NCI-H2107 (cell line): Measurements from ENCODE around the gene TVP23A.
"Not testable (repeated sequence)": the region's sequence is repeated elsewhere in the genome, so short reads cannot be mapped to it uniquely, and the experiment has no call there.

Experiments
- DNase-seq: peaks from one replicate; lab custom pipeline; 2025; lab: John Stamatoyannopoulos, UW

TVP23A gene

DNA sequence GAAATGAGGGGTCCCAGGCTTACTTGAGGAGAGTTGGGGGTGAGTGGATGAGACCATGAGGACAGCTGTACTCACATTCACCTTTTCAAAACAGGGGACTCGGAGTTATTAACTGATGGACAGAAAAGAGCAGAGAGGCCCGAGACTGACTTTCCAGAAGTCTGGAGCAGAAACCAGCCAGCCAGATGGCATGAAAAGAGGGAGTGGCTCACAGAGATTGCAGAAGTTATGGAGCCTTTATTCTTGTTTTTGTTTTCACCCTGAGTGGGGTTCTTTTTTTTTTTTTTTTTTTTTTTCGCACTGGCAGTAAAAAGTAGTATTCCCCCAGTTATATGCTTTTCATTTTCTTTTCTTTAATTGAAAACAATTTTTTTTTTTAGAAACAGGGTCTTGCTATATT, 18.9 kb downstream of the TVP23A start:
- no peak for DNase-seq

DNA sequence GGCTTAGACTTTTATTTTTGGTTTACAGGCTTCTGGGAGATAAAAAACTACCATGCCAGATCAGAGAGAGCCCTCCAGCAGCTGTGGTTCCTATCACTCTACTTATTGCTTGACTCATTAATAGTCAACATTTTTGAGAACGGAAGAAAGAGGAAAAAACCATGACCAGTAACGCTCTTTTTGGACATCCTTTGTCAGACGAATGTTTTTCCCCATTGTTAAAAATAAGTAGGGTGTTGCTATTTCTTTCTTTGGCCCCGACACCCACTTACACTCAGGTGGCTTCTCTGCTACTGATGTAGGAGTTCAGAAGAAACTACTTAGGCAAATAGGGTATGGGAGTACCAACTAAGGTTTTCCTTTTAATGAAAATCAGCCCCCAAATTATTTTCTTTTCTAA, 27.5 kb downstream of the TVP23A start:
- DNase-seq, result no peak

DNA sequence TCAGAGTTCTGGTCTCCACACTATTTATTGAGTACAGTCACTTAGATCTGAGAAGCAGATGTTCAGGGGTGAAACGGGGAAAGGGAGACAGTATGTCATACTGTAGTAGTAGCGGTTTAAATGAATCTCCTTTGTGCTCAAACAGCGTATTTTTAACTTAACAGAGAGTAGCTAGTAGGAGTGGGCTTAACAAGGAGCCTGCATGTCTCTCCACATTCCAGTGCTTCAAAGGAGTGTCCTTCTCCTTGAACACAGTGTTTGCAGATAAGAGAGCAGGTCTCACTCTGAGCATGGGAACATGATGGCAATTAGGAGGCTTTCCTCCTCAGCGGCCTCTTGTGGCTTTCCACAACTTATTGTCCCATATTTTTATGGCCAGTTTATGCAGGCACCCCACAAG, 30.0 kb downstream of the TVP23A start:
- DNase-seq, result not testable (repeated sequence)

DNA sequence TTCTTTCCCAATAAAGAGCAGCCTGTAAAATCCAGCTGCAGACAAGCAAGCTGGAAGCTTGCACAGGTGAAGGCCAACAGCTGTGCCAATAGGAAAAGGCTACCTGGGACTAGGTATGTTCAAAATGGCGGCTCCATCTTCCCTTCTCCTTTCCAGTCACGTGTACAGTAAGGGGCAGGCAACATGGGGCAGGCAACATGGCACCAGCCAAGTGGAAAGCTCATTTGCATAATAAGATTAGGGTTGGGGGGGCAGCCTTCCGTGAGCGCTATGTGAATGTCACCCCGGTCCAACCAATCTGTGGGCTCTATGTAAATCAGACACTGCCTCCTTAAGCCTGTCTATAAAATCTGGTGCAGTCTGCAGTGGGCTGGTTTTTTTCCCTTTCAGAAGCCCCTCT, 31.3 kb downstream of the TVP23A start:
- DNase-seq, result no peak

DNA sequence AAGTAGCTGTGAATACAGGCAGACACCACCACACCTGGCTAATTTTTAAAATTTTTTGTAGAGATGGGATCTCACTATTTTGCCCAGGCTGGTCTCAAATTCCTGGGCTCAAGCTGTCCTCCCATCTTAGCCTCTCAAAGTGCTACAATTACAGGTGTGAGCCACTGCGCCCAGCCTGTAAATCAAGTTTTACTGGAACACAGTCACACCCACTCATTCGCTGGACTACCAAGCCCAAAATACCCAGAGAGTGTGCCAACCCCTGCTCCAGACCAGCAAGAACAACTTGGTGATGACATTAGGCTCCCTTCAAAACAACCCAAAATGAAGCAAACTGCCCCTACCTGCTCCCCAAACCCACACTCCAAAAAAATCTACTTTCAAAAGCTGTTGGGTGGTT, 36.0 kb downstream of the TVP23A start:
- no peak for DNase-seq

DNA sequence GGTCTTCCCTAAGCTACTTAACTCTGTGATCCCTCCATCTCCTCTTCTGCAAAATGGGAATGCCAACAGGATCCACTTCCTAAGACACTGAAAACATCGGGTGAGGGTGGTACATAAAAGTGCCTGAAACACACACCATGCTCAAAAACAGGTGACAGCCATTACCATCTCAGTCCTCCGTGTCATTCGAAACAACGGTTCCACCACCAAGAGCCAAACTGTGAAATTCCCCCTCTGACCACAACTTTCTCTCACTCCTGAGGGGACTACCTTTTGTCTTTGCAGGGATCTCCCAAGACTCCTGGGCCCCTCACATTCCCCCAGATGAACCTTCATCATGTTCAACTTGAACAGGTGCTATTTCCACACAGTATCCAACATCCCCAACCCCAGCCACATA, 38.0 kb downstream of the TVP23A start:
- no peak for DNase-seq

DNA sequence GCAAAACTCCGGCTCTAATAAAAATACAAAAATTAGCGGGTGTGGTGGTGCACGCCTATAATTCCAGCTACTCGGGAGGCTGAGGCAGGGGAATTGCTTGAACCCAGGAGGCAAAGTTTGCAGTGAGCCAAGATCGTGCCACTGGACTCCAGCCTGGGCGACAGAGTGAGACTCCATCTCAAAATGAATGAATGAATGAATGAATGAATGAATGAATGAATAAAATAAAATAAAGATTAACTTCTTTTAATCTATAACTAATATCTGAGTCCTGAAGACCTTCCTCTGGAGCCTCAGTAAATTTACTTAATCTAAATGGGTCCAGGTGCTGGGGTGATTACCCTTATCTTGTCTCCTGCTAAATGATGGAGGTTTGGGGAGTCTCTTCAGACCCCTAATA, 38.7 kb downstream of the TVP23A start:
- not testable (repeated sequence) for DNase-seq

DNA sequence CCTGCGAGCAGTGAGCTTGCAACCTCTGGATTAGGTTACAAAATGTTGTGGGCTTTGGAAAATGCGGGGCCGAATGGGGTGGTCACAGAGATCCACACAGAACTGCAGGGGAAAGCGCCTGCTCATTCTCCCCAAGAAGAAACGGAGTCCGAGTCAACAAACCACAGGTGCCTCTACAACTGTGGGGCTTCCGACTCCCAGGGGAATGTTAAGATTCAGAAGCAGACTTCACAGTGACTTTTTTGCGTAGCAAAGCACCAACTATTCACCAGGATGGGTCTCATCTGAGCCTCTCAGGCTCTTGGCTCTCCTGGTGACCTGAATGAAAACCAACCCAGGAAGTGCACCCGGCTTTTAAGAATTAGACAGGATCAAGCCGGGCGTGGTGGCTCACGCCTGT, 41.2 kb downstream of the TVP23A start:
- no peak for DNase-seq

DNA sequence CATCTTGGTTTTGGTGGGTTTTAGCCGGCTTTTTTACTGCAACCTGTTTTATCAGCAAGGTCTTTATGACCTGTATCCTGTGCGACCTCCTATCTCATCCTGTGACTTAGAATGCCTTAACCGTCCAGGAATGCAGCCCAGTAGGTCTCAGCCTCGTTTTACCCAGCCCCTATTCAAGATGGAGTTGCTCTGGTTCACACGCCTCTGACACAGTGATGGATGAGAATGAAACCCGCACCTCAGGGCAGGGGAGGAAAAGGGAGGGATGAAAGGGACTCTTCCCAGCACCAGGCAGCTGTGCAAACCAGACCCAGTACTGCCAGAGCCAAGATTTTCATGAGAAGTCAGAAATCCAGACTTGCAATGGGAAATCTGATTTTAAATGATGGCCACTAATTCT, 41.7 kb downstream of the TVP23A start:
- DNase-seq, result not testable (repeated sequence)

DNA sequence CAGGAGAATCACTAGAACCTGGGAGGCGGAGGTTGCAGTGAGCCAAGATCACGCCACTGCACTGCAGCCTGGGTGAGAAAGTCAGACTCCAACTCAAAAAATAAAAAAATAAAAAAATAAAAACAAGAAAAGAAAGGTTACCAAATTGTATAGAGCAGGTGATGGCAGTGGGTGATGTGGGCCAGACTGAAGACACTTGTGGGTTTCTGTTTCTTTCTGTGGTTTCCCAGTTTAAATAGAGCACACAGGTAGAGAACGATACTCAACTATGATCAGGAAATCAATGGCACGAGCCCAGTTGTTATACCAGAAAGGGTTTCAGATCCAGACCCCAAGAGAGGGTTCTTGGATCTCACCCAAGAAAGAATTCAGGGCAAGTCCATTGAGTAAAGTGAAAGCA, 42.3 kb downstream of the TVP23A start:
- no peak for DNase-seq

DNA sequence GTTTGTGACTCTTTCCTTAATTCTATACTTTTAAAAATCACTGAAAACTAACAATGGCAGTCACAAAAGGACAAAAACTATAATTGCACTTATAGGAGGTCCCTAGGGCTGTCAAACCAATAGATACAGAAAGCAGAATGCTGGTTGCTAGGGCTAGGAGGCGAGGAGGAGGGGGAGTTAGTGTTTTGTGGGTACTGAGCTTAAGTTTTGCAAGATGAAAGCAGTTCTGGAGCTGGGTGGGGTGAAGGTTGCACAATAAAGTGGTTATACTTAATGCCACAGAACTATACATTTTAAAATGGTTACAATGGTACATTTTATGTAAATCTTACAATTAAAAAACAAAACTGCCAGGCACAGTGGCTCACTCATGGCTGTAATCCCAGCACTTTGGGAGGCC, 47.7 kb downstream of the TVP23A start:
- no peak for DNase-seq

DNA sequence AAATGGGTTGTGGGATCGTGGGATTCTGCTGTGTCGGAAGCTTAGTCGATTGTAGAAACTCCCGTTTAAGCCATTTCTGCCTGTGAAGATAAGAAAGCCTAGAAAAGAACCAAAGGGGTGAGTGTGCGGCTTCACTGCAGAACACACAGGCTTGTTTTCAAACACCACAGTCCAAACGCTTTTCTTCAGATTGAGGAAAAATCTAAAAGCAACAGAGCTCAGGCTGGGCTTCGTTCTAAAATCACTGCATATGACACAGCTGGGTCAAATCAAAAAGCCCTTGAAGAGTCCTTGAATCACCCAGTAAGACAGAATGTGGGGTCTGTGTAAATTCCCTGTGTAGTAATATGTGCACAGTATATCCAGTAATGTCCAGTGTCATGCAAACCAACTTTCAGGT, 49.2 kb downstream of the TVP23A start:
- DNase-seq, result no peak

DNA sequence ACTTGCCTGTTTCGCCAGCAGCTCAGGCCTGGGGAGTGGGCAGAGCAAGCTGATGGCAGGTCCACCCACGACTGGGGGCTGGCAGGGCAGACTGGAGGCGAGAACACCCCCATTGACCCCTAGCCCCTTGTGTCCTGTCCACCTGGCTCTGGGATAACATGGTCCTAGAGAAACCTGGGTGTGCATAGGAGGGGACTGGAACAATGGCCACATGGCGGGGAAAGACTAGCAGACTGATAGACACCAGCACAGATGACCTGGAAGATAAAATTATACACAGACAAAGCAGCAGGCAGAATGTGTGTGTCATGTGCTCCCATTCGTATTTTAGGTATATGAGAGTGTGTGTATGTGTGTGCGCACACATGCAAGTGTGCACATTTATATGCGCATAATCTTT, 51.5 kb downstream of the TVP23A start:
- DNase-seq, result no peak

DNA sequence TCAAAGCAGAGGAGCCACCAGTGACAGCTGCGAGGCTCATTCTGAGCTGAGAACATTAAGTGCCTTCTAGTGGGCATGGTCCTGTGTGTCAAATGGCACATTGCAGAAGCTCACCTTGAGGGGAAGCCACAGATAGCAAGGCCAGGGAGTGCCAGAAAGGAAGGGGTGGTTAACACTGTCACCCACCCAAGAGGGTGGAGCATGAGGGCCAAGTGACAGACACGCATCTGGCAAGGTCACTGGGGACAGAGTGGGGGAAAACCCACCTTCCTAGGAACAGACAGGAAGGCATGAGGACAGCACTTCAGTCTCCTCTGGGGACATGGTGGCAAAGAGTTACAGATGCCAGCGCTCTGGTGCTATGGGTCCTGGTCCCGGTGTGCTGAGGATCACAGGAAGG, 52.8 kb downstream of the TVP23A start:
- no peak for DNase-seq

DNA sequence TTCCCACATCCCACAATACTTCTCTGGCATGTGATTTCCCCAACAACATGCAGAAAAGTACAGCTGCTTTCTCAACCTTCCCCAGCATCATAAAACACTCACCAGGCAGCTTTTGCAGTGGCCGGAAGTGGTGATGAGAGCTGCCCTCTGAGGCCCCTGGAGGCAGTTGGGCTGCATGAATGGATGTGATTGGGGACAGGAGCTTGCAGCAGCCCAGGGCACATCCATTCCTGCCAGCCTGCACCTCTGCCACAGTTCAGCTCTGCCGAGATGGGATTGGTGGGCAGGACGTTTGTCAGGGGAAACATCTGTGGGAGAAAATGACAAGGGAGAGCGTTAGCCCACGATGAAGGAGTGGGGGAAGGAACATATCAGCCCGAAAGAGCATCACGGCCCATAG, 55.1 kb downstream of the TVP23A start:
- no peak for DNase-seq

DNA sequence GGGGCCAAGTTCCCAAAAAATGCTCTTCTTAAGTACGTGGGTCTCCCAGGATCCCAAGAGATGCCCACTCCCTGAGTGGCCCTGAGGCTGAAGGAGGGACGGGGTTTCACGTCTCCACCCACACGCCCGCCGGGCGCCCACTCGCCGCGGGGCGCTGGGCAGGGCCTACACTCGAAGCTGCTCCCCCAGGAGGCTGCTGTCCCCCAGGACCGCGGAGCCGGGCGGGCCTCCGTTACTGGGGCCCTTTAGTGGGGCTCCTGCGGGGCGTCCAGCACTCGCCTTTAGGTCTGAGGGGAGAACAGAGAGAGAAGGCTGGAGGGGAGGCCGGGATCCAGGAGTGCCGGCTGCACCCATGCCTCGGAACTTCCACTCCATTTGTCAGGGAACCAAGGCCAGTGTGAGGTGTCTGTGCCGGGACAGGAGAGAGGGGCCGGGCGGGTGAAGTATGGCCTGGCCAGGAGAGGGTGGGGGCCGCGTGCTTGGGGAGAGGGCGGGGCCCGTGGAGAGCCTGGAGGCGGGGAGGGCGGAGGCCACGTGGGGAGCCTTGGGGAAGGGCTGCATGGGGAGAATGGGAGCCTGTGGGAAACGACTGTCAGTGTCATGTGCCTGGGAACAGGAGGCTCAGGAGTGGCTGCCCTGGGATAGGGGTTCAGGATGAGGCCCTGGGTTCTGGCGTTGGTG, 56.1 kb downstream of the TVP23A start:
- DNase-seq, result no peak

DNA sequence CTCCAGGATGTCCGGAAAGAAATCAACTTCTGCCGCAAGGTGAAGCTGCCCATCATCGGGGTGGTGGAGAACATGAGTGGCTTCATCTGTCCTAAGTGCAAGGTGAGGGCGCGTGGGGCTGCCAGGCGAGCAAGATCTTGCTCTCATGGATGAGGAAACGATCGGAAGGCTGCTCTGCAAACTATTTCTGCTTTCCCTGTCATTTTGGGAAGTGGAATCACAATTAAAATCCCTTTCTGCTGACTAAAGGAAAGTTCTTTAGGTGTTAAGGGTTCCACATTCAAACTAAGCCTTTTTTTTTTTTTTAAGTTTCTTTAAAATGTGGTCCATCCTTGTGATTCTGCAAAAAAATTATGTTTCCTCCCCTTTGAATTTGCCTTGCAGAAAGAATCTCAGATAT, 57.2 kb downstream of the TVP23A start:
- DNase-seq, result no peak

DNA sequence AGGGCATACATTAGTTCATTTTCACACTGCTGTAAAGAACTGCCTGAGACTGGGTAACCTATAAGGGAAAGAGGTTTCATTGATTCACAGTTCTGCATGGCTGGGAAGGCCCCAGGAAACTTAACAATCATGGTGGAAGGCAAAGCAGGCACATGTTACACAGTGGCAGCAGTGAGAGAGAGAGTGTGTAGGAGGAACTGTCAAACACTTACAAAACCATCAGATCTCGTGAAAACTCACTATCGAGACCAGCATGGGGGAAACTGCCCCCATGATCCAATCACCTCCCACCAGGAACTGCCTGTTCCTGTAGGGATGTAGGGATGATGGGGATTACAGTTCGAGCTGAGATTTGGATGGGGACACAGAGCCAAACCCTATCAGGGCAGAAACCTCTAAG, 57.7 kb downstream of the TVP23A start:
- DNase-seq, result no peak

DNA sequence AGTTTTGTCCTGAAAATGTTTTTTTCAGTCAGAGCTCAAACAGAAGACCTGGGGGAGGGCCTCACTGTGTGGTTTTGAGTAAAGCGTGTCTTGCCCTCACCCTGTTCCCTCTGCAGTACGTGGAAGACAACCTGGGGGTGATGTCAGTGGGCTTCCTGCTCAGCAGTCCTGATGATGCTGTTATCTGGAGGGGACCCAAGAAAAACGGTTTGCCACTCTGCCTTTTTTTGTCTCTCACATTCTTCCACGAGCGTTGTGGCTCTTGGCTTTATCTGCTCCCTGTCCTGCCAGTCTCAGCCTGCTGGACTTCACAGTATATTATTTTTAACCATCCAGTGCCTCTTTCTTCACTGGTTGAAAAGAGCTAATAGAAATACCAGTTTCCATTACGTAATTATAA, 62.0 kb downstream of the TVP23A start:
- no peak for DNase-seq

DNA sequence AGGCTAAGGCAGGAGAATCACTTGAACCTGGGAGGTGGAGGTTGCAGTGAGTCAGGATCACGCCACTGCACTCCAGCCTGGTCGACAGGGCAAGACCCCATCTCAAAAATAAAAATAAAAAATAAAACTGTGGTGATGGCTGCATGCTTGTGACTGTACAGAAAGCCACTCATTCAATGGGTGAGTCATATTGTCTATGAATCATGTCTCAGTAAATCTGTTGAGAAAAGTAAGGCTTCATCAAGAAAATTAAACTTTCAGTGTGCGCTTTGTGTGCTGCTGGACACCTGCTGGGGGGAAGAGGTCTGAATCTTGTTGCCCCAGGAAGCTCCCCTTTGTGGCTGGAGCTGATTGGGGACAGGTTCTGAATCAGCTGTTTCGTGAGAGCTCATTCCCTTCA, 63.7 kb downstream of the TVP23A start:
- DNase-seq, result no peak

DNA sequence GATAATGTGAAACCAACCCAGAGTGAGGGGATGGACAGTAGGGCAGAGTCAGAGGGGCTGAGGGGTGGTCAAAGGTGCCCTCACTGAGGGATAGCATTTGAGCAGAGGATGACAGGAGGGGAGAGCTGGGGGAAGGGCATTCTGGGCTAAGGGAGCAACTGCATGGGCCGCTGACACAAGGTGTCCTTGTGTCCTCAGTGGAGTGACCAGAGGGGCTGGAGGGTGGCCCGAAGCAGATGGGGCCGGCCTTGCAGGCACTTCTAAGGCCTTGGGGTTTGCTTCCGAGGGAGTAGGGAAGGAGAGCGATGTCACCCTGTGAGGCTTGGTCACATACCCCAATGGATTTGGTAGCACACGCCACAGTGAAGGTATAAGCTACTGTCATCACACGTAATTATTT, 64.9 kb downstream of the TVP23A start:
- DNase-seq, result no peak

DNA sequence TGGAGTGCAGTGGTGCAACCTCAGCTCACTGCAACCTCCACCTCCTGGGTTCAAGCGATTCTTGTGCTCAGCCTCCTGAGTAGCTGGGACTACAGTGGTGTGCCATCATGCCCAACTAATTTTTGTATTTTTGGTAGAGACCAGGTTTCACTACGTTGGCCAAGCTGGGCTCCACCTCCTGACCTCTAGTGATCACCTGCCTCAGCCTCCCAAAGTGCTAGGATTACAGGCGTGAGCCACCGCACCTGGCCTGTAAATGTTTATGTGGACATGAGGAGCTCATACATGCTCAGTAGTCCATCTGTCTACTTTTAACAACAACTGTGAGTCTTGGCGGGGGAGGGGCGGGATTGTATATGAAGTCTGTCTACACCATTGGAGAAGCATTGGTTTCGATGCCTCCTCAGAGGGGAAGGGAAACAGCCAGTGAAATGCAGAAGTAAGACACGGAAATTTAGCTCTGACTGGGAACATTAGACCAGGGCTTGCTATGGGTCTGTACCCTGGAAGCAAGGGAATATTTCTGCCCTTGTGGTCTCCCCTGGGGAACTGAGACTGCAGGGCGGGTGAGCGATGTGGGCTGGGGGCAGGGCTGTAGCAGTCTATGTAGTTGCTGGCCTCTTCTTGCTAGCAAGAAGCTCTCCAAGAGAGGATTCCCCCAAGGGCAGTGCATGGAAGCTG, 65.6 kb downstream of the TVP23A start:
- DNase-seq, result no peak

DNA sequence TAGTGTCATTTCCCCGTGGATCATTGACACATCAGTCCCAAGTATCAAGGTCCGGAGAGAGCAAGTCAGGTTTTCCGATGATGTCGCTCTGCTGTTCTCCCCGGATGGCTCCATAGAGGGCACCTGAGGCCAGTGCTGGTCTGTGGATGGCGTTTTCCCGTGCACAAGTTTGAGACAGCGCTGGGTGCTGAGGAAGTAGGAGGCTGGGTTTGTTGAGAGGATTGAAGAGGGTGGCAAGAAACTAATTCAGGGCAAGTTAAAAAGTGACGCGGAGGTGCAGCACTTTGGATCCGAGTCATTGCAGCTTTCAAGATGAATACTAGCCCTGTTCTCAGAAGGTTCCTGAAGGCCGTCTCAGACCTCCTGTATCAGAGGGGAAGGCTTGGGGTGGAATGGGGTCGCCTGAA, 67.3 kb downstream of the TVP23A start:
- no peak for DNase-seq

DNA sequence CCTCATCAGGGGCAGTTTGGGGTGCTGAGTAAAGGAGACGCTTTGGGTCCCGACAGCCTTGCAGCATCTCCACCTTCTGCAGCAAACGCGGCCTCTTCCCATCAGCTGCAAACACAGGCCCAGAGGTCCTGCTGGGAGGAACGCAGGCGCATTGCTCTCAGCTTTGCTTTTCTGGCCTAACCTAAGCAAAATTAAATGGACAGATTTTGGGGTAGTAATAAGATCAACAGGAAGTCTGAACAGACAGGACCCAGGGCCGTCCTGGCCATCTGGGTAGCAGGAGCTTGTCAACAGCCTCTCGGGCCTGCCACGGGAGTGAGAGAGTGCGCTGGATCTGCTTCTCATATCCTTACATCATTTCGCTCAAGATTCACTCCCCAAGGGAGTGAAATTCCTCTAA, 67.8 kb downstream of the TVP23A start:
- DNase-seq, result no peak
